NCI-H146 (cell line): ENCODE results near the gene SYT9.

ENCODE experiments used
- DNase-seq: peaks from one replicate; lab custom pipeline; 2025; lab: John Stamatoyannopoulos, UW

SYT9 gene

DNA sequence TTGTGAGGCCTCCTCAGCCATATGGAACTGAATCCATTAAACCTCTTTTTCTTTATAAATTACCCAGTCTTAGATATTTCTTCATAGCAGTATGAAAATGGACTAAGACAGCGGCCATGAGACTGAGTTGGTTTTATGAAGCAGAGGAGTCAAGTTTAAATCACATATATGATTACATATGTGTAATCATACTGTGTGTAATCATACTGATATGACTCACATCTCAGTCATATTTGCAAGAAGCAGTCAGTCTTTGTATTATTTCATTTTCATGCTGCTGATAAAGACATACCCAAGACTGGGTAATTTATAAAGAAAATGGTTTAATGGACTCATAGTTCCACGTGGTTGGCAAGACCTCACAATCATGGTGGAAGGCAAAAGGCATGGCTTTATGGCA is 89.8 kb downstream of the SYT9 start:
- DNase-seq: no peak

DNA sequence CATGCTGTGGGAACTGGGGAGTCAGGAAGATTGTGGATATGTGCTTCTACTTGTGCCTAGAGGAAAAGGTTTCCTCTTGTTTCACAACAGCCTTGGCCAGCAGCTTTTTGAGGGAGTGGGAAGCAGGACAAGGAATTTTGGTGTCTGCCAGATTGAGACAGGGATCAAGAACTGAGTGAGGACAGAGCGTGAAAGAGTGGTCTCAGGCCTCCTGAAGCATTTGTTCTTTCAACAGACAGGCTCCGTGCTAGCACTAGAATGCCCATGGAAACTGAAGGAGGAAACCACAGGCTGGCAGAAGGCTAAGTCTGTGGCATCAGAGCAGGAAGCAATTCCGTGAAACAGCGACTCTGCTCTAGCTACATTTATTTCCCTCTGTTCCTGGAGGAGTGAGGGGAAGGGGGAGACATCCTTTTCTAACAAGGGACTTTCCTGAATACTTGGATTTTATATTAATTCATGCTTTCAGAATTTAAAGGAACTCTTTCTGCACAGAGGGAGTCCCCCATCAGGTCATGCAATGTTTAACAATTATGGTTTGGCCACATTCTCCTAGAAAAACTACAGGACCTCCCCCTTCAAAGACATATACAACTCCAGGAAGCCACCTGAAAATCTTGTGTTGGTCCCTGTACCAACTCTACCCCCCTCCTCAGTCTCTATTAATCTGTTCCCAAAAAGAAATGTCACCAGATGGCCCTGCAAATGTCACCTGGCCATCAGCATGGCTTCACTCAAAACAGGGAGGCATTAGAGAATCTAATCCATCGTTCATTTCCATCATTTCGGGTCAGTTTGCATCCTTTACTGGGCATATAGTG is 96.1 kb downstream of the SYT9 start:
- DNase-seq: no peak

DNA sequence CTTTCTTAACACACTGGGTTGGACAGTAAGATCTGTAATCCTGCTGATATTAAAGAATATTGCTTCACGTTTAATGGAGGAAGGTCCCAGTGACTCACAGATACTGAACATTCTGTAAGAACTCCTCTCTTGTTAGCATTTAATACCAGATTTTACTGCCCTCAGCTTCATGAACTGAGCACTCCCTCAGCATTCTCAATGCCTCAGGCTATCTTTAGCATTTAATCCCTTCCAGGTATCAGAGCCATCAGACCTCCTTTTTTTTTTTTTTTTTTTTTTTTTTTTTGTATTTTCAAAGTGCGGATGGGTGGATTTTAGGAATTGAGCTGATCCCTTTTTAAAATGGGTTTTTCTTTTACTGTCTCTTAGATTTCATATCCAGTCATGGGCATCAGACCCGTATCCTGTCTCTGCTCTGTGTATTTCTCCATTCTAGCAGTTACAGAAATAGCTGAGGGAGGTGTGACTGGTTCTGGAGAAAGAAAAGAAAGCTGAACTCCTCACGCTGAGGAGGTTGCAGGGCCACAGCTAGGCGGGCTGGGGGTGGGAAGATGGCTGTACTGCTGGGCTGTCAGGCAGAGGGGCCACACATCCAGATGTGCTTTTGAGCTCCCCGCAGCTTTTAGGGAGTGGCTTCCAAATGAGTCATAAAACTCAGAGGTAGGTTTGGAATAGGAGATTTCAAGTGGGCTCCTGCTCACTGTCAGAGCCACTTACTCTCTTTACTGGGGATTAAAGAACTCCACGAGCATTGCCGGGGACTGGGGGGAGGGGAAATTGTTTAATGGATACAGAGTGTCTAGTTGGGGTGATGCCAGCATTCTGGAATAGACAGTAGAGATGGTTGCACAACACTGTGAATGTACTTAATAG is 97.0 kb downstream of the SYT9 start:
- DNase-seq: no peak

DNA sequence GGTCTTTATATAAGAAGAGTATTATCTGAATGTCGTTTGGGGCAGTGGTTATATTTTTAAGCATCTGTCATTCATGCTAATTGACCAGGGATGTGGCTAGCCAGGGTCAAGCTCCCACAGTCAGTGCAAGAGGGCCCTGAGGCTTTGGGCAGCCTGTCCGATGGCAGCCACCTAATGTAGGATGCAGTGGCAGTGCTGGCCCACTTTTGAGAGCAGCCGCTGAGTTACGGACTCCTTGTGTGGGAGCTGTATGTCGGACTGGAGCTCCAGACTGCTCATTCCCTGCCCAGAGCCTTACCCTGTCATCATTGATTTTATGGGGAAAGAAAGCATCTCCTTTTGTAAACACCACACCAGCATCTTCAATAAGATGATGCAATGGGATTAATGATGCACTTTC is 99.5 kb downstream of the SYT9 start:
- no peak for DNase-seq

DNA sequence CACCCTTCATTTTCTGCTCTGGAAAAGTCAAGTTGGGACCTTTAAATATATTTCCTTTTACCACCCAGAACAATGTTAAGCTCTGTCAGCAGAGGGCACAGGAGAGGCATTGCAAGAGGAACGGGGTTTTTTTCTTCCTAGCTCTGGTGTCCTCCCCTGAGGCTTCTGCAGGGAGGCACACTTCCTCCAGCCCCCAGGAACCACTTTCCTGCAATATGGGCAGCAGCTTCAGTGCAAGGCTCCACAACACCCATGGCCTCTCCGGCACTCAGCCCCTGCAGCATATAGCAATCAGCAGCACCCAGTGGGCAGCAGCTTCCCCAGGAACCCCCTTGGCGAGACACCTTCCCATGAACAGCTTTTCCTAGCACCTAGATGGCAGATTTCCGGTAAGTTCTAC is 101.4 kb downstream of the SYT9 start:
- no peak for DNase-seq

DNA sequence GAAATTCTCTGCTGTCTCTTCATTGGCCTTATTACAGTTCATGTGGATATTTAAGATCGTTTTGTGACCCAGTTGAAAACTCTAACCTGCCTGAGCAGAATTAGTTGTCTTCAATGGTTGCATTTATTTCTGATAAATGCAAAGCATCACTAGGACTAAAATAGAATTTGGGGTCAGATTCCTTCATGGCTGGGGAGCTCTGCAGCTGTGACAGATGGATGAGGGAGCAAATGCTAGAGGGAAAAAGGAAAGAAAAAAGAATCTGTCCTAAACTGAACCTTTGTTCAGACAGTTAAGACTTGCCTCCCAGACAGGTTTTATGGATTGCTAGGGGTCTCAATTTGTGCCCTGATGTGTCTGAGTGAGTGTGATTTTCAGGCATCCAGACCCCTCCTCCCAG is 113.0 kb downstream of the SYT9 start:
- DNase-seq: no peak

DNA sequence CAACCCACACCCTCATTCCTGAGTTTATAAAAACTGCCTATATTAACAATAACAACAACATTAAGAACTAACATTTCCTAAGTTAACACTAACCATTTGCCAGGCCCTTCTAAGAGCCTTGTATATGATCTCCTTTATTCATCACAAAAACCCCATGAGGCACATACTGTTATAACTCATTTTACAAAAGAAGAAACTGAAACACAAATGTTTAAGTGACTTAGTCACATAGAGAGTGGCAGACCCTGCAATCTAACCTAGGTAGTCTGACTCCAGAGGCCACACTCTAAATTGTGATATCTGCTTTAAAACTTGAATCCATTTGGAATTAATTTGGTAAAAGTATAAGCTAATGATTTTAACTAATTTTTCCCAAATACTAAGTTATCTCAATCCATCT is 116.1 kb downstream of the SYT9 start:
- DNase-seq: no peak

DNA sequence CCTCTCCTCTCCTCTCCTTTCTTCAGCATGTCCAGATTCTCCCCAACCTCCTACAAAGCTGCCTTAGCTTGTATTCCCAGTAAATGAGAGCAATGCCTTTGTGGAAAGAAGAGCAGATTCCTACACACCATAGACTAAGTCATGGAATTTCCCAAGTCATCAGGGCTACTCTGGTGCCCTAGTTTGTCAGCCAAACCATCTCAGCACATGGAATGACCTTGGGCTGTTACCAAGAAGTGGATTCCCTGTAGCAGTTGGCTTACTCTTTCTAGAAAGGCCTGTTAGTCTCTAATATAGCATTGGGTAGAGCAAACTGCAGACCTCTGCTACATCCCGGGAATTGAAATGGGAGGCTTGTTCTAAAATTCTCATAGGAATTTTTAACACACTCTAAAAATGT is 124.7 kb downstream of the SYT9 start:
- no peak for DNase-seq

DNA sequence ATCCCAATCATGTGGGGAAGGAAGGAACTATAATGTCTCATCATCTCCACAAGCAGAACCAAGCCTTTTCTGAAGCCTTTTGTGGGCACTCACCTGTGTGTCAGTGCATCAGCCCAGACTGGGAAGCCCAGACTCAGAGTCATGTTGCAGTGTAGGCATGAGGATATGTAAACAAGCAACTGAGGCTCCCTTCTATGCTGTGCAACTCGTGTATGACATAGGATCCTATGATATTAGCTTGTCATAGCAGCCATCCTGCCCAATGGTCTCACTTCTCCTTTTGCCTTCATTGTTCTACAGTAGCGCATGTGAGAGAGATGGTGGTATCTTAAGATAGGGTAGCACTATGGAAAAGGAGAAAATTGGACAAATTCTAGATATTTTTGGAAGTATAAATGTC is 130.2 kb downstream of the SYT9 start:
- DNase-seq: no peak

DNA sequence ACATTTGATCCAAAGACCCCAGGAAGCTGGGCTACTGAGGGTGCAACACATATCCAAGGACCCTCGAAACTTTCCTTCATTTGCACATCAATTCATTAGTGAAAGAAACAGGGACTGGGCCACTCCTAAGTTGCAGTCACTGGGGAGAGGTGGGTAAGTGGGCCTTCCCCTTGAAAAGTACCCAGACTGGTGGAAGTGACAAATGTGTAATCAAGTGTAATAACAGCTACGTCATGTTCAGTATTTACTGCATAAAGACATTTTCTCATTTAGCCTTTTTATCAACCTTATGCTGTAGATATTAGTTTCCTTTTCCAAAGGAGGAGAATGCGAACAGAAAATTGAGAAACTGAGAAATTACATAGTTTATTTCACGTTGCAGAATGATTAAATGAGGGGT is 131.7 kb downstream of the SYT9 start:
- no peak for DNase-seq

DNA sequence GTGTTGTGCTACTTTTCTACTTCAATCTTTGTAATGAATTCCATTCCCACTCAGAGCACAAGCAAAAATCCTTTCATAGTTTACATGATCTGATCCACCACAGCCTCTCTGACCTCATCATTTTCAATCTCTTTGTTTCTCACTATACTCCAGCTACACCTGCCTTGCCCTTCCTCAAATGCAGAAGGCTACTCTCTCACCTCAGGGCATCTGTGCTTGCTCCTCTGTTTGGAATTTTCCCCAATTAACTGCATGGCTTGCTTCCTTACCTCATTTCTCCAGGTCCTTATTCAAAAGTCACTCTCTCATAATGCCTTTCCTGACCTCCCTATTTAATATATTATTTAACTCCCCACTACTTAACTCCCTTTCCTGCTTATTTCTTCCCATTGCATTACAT is 133.0 kb downstream of the SYT9 start:
- DNase-seq: no peak

DNA sequence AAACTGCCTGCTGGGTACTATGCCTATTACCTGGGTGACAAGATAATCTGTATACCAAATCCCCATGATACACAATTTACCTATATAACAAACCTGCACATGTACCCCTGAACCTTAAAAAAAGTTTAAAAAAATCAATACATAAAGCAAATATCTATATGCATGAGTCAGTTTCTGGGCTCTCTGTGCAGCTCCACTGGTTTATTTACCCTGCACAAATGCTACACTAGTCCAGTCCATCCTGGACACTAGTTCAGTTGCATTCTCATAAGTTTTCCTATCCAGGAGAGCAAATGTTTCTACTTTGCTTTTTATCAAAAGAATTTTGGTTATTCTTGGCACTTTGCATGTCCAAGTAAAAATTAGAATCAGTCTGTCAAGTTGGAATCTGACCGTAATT is 133.8 kb downstream of the SYT9 start:
- DNase-seq: no peak

DNA sequence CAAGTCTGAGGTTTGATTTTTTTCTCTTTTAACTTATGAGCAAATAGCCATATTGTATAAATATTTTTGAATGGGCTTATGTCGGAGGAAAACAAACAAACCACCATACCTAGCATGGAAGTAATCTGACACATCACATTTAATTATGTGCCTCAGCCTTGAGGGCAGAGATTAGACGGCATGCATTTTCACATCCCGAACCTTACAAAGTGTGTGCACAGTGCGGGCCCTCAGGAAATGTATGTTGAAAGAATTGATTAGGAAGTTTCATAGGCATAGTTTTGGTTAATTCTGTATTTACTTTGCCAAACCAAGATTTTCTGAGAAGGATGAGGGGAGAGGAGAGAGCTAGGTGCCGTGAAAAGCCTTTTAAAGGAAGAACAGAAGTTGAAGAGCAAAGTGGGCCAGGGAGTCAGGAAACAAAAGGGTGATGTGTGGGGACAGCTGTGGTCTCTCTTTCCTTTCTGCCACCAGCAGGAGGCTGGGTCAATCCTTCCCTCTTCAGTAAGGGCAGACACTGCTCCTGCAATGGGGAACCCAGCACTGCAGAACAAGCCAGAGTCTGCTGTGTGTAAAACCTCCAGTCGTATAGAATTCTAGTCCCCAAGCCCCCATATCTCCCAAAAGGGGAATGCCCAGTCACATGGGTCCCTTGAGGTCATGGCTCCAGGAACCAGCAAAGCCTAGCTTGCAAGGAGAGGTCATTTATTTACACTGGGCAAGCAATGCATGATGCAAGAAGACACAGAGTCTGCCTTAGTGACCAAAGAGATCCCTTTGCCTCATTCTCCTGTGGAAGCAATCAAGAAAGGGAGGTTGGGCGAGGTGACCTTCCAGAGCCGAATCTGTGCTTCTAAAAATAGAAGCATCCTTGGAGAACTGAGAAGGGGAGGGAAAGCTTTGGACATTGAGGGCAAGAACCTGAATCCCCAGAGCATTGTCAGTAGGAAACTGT is 162.5 kb downstream of the SYT9 start:
- no peak for DNase-seq

DNA sequence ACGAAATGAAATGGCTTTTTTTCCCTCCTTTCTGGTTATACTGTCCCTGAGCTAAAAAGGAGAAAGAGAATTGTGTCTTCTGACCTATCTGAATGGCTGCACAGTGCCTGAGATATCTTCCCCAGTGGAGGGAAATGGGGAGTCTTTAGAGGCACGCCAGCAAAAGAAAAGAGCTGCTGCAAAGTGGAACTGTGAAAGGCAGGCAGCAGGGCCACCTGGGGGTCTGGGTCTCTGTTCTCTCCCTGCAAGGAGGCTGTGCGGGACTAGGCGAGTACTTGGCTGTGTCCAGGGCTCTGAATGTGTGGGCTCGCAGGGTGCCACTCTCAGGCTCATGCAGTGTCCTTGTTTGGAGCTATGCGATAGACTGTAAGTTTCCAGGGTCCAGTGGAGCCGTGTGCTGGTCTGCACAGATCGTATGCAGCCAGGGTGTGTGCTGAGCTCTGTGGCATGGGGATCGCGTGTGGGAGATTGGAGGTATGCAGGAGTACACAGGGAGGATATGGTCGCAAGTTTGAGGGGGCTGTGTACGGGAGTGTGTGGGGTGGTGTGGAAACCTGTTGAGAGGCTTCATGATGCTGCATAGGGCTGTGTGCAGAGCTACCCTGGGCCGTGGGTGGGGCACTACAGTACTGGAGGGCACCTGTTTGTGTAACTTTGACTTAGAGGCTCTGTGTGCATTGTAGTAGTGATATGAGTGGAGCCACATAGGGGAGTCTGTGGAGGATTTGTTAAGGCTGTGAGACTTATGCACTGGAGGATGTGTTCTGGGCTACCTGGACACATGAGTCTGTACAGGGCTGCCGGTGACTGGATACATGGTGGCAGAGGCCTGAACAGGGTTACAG is 163.5 kb downstream of the SYT9 start:
- no peak for DNase-seq

DNA sequence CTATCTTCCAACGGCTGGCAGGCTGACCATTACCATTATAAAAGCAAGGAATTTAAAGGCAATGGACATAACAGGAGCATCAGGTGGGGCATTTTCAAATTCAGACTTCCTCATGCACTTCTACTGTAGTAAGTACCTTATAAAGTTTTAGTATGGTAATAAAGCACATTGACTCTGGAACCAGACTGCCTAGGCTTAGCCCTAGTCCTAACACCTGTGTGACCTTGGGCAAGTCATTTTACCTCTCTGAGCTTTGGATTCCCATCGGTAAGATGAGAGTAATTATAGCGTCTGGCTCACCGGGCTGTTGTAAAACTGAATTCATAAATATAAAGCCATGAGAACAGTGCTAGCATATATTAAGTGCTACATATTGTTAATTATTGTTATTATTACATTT is 164.4 kb downstream of the SYT9 start:
- no peak for DNase-seq

DNA sequence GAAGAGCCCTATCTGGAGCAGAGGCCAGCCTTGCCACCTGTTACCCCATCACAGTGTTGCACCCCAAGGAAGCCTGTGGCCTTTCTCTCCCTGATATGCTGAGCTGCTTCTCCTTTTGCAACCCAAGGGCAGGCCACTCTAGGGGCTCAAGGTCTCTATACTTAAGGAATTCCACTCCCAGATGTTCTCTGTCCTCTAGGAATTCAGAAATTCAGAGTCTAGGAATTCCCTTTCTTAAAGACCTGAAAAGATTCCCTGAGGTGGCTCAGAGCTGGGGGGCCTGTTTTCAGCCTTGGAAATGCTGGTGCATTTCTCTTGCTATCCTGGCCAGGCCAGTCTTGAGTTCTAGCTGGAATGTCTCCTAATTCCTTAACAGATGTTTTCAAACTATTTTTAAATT is 165.6 kb downstream of the SYT9 start:
- no peak for DNase-seq

DNA sequence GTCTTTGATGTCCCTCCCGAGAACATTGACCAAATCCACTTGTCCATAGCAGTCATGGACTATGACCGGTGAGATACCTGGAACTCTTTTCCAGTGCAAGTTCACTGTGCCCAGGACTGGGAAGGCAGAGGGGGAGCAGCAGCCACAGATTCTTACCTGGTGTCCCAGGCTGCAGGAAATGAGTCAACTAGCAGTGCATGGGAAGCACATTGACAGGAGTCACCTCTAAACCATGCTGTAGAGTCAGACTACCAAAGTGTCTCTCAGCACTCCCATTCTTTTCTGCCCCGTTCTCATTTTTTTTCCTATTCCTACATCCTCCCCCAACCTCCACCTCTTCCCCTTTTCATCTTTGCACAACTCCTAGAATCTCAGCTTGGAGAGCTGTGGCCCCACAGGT is 166.4 kb downstream of the SYT9 start:
- no peak for DNase-seq

DNA sequence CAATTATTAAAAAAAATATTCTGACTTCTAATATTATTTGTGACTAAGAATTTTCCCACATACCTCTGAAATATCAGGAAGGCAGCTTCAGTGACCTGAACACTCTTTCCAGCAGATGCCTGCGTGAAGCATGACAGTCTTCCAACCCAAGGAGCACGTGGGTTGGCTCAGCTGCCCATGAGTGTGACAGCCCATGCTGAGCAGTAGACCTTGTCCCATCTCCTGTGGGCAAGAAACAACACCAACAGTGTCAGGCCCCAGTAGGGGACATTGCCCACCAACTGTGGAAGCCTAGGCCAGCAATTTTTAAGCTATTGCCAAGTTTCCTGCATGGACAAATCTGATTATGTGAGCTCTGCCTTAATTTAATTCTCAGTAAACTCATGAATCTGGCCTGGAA is 167.2 kb downstream of the SYT9 start:
- DNase-seq: no peak

DNA sequence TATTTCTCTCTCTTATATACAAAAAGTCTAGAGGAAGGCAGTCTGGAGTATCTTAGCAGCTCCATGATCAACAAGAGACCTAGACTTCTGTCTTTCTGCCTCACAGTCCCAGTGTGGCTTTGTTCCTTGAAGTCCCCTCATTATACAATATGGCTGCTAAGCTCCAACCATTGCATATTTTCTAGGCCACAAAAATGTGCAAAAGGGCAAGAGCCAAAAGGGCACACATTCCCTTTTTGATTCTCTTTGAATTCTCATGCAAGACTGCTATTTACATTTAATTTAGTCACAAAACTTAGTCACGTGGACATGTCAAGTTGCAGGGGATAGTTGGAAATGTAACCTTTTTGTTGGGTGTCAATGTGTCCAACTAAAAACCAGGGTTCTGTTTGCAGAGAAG is 169.4 kb downstream of the SYT9 start:
- no peak for DNase-seq

DNA sequence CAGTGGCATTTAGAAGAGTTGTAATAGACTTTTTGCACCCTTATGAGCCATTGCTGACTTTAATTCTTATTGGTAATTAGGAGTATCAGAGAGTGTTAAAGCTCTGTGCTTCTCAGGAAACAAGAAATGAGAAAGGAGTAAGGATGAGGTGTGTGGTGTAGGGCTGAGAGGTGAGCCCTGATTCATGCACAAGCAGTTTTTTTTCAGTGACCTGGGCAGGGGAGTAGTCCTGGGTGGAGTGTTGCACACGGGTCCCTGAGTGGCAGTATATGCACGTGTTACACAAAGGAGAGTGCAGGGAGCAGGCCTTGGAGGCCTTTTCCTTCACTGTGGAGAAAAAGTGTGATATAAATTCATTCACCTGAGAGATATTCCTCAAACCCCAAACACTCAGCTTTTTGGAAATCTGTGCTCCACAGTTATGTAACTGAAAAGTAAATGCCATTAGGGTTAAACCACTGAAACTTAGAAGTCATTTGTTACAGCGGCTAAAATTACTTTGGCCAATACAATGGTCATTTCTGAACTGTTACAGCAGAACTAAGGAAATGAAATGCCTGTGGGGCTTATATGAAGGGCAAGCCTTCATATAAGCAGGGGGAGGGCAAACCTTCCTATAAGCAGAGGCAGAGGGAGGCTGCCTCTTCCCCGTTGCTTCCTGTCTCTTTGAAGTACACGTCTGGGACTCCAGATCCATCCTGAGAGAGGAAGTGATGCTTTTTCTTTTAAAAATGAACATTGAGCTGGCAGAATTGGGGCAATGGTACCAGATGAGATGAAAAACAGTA is 171.0 kb downstream of the SYT9 start:
- no peak for DNase-seq

DNA sequence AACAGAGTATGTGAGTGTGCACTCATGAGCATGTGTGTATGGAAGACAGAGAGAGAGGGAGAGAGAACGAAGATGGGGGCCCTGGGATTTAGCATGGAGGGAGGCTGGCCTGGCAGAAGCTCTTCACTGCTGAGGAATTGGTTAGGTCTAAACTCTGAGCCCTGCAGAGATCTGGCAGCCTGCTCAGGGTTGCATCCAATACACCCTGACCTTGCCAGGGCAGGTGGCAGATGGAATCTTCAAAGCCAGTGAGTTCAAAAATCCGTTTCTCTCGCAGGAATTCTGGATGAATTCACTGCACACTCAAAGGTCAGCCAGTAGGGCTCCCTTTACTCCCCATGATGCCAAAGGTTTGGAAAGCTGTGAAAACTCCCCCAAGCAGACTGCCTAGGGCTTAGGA is 172.2 kb downstream of the SYT9 start:
- DNase-seq: no peak
